Fibroblast of lung (primary cell): ENCODE measurements around the gene MARCHF6. TPM values are rescaled to one million over a fixed set of nuclear protein-coding genes. Genes with fewer than 3 reads are reported as not detected.

Experiments used
- DNase-seq, 2 donors: peaks; one replicate each; pipeline versions ENCODE4 v3.0.0 to v3.0.0-alpha.2; 2010; ENCODE audit warnings: low read depth in 2 of 2
- H2AFZ ChIP-seq: 2 replicates; pipeline ENCODE4 v1.5.1; 2012; ENCODE audit warnings: low read length, control low read depth, inconsistent platforms
- H3K27ac ChIP-seq: 2 replicates; pipeline ENCODE4 v1.5.1; 2011; ENCODE audit warnings: low read length, control low read depth; ENCODE audit not compliant: insufficient read depth
- H3K27me3 ChIP-seq: 2 replicates; pipeline ENCODE4 v1.5.1; 2011; ENCODE audit warnings: mild to moderate bottlenecking, low read length; ENCODE audit not compliant: control insufficient read depth, insufficient read depth
- H3K36me3 ChIP-seq: 2 replicates; pipeline ENCODE4 v1.5.1; 2011; ENCODE audit warnings: low read length; ENCODE audit not compliant: control insufficient read depth, insufficient read depth
- H3K4me1 ChIP-seq: 2 replicates; pipeline ENCODE4 v1.5.1; 2011; ENCODE audit warnings: low read length; ENCODE audit not compliant: control insufficient read depth, insufficient read depth; ENCODE audit errors: extremely low read depth
- H3K4me2 ChIP-seq: 2 replicates; pipeline ENCODE4 v1.5.1; 2011; ENCODE audit warnings: low read length, control low read depth; ENCODE audit not compliant: insufficient read depth; ENCODE audit errors: extremely low read depth
- H3K4me3 ChIP-seq, 4 experiments: fragments of 200-600 bp in 1 of 4; sonication (generic) in 1 of 4; replicated peaks in 1 of 4; 2 replicates each; pipeline ENCODE4 v1.5.1; 2011 to 2016; ENCODE audit warnings: low read length in 4 of 4, low read depth in 3 of 4, mild to moderate bottlenecking in 3 of 4, control low read depth in 2 of 4, inconsistent platforms in 1 of 4, mixed read lengths in 1 of 4; ENCODE audit not compliant: insufficient read depth in 1 of 4; ENCODE audit errors: control extremely low read depth in 1 of 4
- H3K79me2 ChIP-seq: 2 replicates; pipeline ENCODE4 v1.5.1; 2012; ENCODE audit warnings: mild to moderate bottlenecking, low read length, inconsistent platforms; ENCODE audit not compliant: control insufficient read depth, insufficient read depth
- H3K9ac ChIP-seq: 2 replicates; pipeline ENCODE4 v1.5.1; 2011; ENCODE audit warnings: mild to moderate bottlenecking, low read length, control low read depth; ENCODE audit not compliant: insufficient read depth
- H3K9me3 ChIP-seq: 2 replicates; pipeline ENCODE4 v1.5.1; 2012; ENCODE audit warnings: low read depth, low read length; ENCODE audit not compliant: control insufficient read depth, insufficient read depth
- H4K20me1 ChIP-seq: 2 replicates; pipeline ENCODE4 v1.5.1; 2011; ENCODE audit warnings: low read length; ENCODE audit not compliant: control insufficient read depth, insufficient read depth; ENCODE audit errors: extremely low read depth
- EZH2 ChIP-seq: IDR thresholded peaks from 2 replicates; pipeline ENCODE4 v1.5.1; 2012; ENCODE audit warnings: low read length, control low read depth, mild to moderate bottlenecking; ENCODE audit errors: missing control alignments
- polyA plus RNA-seq, 2 donors: library from polyadenylated mRNA; depleted of rRNA in 1 of 2; stranded (reverse) in 1 of 2; unstranded in 1 of 2; fragments of >200 nt; gene quantifications; 2 replicates each; pipeline ENCODE4 v1.2.1, GENCODE V29; 2011 to 2012; ENCODE audit warnings: missing spikeins in 1 of 2
- total RNA-seq: library from RNA; depleted of rRNA; stranded (reverse); fragments of >200 nt; gene quantifications from 2 replicates; pipeline ENCODE4 v1.2.1, GENCODE V29; 2014
- TF ChIP-seq, protein P1 (sequence below), 2 donors: IDR thresholded peaks in 1 of 2; conservative IDR thresholded peaks in 1 of 2; 1 replicate in 1 of 2; 2 replicates in 1 of 2; pipeline ENCODE4 v1.5.1; 2011 to 2012; ENCODE audit warnings: low read length in 2 of 2, control low read depth in 1 of 2, inconsistent platforms in 1 of 2, low read depth in 1 of 2, mild to moderate bottlenecking in 1 of 2

Gene MARCHF6
- total and polyA plus RNA-seq, 2 donors (not counting 1 experiment from before 2014, with no cell fraction given), result 67.9 to 142 TPM

GRCh38 chr5:10311595-10312425 lies 41.7 kb upstream of the MARCHF6 start:
- no peak for DNase-seq
- H3K9ac ChIP-seq, result no peak overlapping the region
- H3K79me2 ChIP-seq, result no peaks in the 10 kb centered on the region
- no peaks in the 10 kb centered on the region for H3K4me1 ChIP-seq
- no peak overlapping the region for H3K4me3 ChIP-seq
- no peak overlapping the region for H2AFZ ChIP-seq
- TF ChIP-seq, protein P1, sequence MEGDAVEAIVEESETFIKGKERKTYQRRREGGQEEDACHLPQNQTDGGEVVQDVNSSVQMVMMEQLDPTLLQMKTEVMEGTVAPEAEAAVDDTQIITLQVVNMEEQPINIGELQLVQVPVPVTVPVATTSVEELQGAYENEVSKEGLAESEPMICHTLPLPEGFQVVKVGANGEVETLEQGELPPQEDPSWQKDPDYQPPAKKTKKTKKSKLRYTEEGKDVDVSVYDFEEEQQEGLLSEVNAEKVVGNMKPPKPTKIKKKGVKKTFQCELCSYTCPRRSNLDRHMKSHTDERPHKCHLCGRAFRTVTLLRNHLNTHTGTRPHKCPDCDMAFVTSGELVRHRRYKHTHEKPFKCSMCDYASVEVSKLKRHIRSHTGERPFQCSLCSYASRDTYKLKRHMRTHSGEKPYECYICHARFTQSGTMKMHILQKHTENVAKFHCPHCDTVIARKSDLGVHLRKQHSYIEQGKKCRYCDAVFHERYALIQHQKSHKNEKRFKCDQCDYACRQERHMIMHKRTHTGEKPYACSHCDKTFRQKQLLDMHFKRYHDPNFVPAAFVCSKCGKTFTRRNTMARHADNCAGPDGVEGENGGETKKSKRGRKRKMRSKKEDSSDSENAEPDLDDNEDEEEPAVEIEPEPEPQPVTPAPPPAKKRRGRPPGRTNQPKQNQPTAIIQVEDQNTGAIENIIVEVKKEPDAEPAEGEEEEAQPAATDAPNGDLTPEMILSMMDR (conservative IDR thresholded peaks at IDR 0.05 in 1 of 2, IDR thresholded peaks at IDR 0.05 in 1 of 2; ENCODE audit: low read depth in 1 of 2, low read length in 2 of 2), result no peak
- no peak for TF ChIP-seq EZH2
- H3K9me3 ChIP-seq, result no peaks in the 10 kb centered on the region
- H4K20me1 ChIP-seq, result no peaks in the 10 kb centered on the region
- no peaks in the 10 kb centered on the region for H3K36me3 ChIP-seq
- no peaks in the 10 kb centered on the region for H3K27me3 ChIP-seq
- H3K4me2 ChIP-seq, result no peak overlapping the region
- no peak overlapping the region for H3K27ac ChIP-seq

DNA sequence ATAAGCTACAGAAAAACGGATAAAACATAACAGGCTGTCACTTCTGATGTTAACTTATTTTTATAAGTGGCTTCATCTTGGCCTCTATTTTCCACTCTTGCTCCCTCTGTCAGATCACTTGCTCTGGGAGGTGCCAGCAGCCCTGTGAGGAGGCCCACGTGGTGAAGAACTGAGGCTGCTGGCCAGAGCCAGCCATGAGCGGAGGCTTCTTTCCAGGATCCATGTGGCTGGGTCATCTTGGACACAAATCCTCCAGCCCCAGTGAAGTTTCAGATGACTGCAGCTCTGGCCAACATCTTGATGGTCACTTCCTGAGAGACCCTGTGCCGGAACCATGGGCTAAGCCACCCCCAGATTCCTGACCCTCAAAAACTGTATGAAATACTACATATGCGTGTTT lies 38.3 kb upstream of the MARCHF6 start:
- H3K79me2 ChIP-seq, result no peaks in the 10 kb centered on the region
- TF ChIP-seq EZH2, result no peak
- TF ChIP-seq, protein P1 (conservative IDR thresholded peaks at IDR 0.05 in 1 of 2, IDR thresholded peaks at IDR 0.05 in 1 of 2; ENCODE audit: low read depth in 1 of 2, low read length in 2 of 2), result no peak
- H2AFZ ChIP-seq, result no peak overlapping the region
- H3K27ac ChIP-seq, result no peak overlapping the region
- H3K27me3 ChIP-seq, result peaks cover 3% of the 10 kb centered on the region
- no peak overlapping the region for H3K4me3 ChIP-seq
- no peaks in the 10 kb centered on the region for H4K20me1 ChIP-seq
- no peaks in the 10 kb centered on the region for H3K4me1 ChIP-seq
- no peak overlapping the region for H3K9ac ChIP-seq
- DNase-seq, result no peak
- H3K36me3 ChIP-seq, result no peaks in the 10 kb centered on the region
- H3K9me3 ChIP-seq, result no peaks in the 10 kb centered on the region
- H3K4me2 ChIP-seq, result no peak overlapping the region

DNA sequence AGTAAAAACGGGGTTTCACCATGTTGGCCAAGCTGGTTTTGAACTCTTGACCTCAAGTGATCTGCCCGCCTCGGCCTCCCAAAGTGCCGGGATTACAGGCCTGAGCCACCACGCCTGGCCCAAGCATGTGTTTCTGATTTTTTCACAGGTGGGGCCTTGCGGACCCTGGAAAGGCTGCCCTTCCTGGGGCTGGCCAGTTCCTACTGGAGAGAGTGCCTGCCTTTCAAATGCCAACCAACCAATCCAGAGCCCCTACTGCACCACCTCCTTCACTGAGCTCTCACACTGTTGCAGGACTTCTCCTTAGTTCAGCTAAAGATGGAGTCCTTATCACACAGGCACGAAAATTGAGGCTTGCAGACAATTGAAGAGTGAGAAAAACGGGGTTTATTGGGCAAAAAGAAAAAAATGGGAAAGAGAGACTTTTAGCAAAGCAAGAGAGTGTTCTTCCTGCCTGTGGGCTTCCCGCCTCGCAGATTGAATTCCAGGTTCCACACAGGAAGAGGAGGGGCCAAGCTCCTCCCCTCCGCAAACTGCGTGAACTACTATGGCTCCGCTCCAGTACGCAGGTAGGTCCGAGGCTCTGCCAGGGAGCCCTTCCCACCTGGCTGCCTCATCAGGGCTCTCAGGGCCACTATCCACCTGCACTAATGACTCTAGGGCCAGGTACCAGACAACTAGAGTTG lies 37.5 kb upstream of the MARCHF6 start:
- Histone ChIP-seq H3K27me3 (peaks cover 3% of the 10 kb centered on the region), H4K20me1 (no peaks in the 10 kb centered on the region), H3K4me1 (no peaks in the 10 kb centered on the region), H3K4me2 (no peak overlapping the region), H3K79me2 (no peaks in the 10 kb centered on the region), H3K4me3 (no peak overlapping the region), H3K9me3 (no peaks in the 10 kb centered on the region), H3K36me3 (no peaks in the 10 kb centered on the region), H3K9ac (no peak overlapping the region), H3K27ac (no peak overlapping the region), H2AFZ (no peak overlapping the region)
- DNase-seq, result no peak
- TF ChIP-seq, protein P1 (conservative IDR thresholded peaks at IDR 0.05 in 1 of 2, IDR thresholded peaks at IDR 0.05 in 1 of 2; ENCODE audit: low read depth in 1 of 2, low read length in 2 of 2), result no peak
- no peak for TF ChIP-seq EZH2
